ENCODE results near the gene ADH1B. TPM values are rescaled to one million over a fixed set of nuclear protein-coding genes. Genes with fewer than 3 reads are reported as not detected.

The ADH1B gene
- total RNA-seq, 3 donors from 2014 or later, result 43.9 to 447 (median 179) TPM

DNA sequence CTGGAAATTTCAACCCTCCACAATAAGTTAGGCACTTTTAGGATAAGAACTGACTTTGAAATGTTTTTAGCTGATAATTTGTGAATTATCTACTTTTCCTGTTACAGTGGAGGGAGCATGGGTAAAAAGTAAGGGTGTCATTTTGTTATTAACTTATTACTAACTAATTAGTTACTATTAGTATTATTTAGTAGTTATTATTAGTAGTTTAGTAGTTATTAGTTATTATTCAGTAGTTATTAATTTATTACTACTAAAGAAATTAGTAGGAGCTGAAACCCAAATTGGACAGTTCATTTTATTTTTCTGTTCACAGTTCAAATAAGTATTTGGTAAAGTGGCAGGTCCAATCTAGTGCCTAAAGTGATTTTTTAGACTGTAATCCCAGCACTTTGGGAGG lies 35.8 kb downstream of the ADH1B start:
- ATAC-seq, result no peak
- intact Hi-C loops (cut with DNase I, micrococcal nuclease), result no loop called here
- TF ChIP-seq, protein P1, sequence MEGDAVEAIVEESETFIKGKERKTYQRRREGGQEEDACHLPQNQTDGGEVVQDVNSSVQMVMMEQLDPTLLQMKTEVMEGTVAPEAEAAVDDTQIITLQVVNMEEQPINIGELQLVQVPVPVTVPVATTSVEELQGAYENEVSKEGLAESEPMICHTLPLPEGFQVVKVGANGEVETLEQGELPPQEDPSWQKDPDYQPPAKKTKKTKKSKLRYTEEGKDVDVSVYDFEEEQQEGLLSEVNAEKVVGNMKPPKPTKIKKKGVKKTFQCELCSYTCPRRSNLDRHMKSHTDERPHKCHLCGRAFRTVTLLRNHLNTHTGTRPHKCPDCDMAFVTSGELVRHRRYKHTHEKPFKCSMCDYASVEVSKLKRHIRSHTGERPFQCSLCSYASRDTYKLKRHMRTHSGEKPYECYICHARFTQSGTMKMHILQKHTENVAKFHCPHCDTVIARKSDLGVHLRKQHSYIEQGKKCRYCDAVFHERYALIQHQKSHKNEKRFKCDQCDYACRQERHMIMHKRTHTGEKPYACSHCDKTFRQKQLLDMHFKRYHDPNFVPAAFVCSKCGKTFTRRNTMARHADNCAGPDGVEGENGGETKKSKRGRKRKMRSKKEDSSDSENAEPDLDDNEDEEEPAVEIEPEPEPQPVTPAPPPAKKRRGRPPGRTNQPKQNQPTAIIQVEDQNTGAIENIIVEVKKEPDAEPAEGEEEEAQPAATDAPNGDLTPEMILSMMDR (IDR thresholded peaks at IDR 0.05), result no peak
- Histone ChIP-seq H3K4me1 (ENCODE audit: low read depth) (no peaks in the 10 kb centered on the region), H3K4me3 (no peak overlapping the region), H3K36me3 (ENCODE audit: low read depth) (no peaks in the 10 kb centered on the region), H3K9me3 (no peaks in the 10 kb centered on the region)
- no peak for DNase-seq

GRCh38 chr4:99282731-99283130 lies 38.5 kb downstream of the ADH1B start:
- Histone ChIP-seq H3K4me3 (no peak overlapping the region), H3K36me3 (ENCODE audit: low read depth) (no peaks in the 10 kb centered on the region), H3K4me1 (ENCODE audit: low read depth) (no peaks in the 10 kb centered on the region), H3K9me3 (no peaks in the 10 kb centered on the region)
- intact Hi-C loops (cut with DNase I, micrococcal nuclease), result no loop called here
- TF ChIP-seq, protein P1 (IDR thresholded peaks at IDR 0.05), result no peak
- ATAC-seq (no peak), DNase-seq (no peak)

GRCh38 chr4:99281261-99281660 lies 39.9 kb downstream of the ADH1B start:
- H3K9me3 ChIP-seq, result no peaks in the 10 kb centered on the region
- no peak for ATAC-seq
- H3K4me3 ChIP-seq, result no peak overlapping the region
- H3K4me1 ChIP-seq (ENCODE audit: low read depth), result no peaks in the 10 kb centered on the region
- no peaks in the 10 kb centered on the region for H3K36me3 ChIP-seq (ENCODE audit: low read depth)
- no peak for DNase-seq
- TF ChIP-seq, protein P1 (IDR thresholded peaks at IDR 0.05), result no peak
- intact Hi-C loops (cut with DNase I, micrococcal nuclease), result no loop called here

- no peaks in the 10 kb centered on the region for H3K36me3 ChIP-seq (ENCODE audit: low read depth)
- no peak for ATAC-seq
- TF ChIP-seq, protein P1 (IDR thresholded peaks at IDR 0.05), result no peak
- no peaks in the 10 kb centered on the region for H3K9me3 ChIP-seq
- peaks cover 4% of the 10 kb centered on the region for H3K4me1 ChIP-seq (ENCODE audit: low read depth)
- intact Hi-C loops (cut with DNase I, micrococcal nuclease), result no loop called here
- no peak for DNase-seq
- H3K4me3 ChIP-seq, result no peak overlapping the region
These were observed 44.8 kb downstream of the ADH1B start for GRCh38 chr4:99276417-99276816.

DNA sequence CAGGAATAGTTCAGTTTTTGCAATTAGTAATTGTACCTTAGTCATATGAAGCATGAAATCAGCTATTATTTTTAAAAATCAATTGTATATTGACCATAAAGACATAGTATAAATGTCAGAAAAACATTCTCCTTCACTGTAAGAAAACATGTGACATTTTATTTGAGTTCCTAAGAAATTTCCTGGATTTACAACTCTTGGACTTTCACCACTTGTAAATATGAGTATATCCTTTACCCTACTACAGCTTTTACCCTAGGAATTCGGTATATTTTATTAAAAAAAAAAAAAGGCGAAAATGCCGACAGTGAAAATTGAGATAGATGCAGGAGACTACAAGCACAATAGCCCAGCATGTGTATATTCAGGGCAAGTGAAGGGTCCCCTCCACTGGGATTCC lies 45.3 kb downstream of the ADH1B start:
- no peak for DNase-seq
- Histone ChIP-seq H3K4me1 (ENCODE audit: low read depth) (peaks cover 4% of the 10 kb centered on the region), H3K36me3 (ENCODE audit: low read depth) (no peaks in the 10 kb centered on the region), H3K9me3 (no peaks in the 10 kb centered on the region), H3K4me3 (no peak overlapping the region)
- TF ChIP-seq, protein P1 (IDR thresholded peaks at IDR 0.05), result no peak
- intact Hi-C loops (cut with DNase I, micrococcal nuclease), result no loop called here
- ATAC-seq, result no peak

- Histone ChIP-seq H3K4me1 (ENCODE audit: low read depth) (peaks cover 4% of the 10 kb centered on the region), H3K9me3 (no peaks in the 10 kb centered on the region), H3K36me3 (ENCODE audit: low read depth) (no peaks in the 10 kb centered on the region), H3K4me3 (no peak overlapping the region)
- TF ChIP-seq, protein P1 (IDR thresholded peaks at IDR 0.05), result no peak
- DNase-seq (no peak), ATAC-seq (no peak)
- intact Hi-C loops (cut with DNase I, micrococcal nuclease), result no loop called here
These were observed 46.2 kb downstream of the ADH1B start for GRCh38 chr4:99275050-99275449.

Measured in mucosa of descending colon (tissue), 3 donors.